Aorta (tissue), 5 donors: Measurements from ENCODE around the gene STT3B. TPM values are rescaled to one million over a fixed set of nuclear protein-coding genes. Genes with fewer than 3 reads are reported as not detected.

Experiments
- ATAC-seq: fragments of 200-7000 bp; cut with Tn5 transposase; one replicate; pipeline ENCODE4 v1.9.1; 2022; ENCODE audit warnings: moderate library complexity; ENCODE audit not compliant: low FRiP score
- DNase-seq, 2 donors: peaks; one replicate each; pipeline ENCODE4 v3.0.0-alpha.2; 2020
- H3K27ac ChIP-seq, 2 donors: one replicate each; pipeline ENCODE4 v1.5.1; 2013; ENCODE audit warnings: low read length in 2 of 2, mild to moderate bottlenecking in 2 of 2, moderate library complexity in 2 of 2, control low read depth in 1 of 2, inconsistent platforms in 1 of 2, low read depth in 1 of 2
- H3K27me3 ChIP-seq, 2 donors: one replicate each; pipeline ENCODE4 v1.6.1; 2013; ENCODE audit warnings: control low read depth in 1 of 2, low read length in 1 of 2, mild to moderate bottlenecking in 1 of 2, moderate library complexity in 1 of 2; ENCODE audit not compliant: insufficient read depth in 2 of 2, control insufficient read depth in 1 of 2
- H3K36me3 ChIP-seq, 2 donors: one replicate each; pipeline ENCODE4 v1.6.1; 2013; ENCODE audit warnings: control low read depth in 1 of 2, low read length in 1 of 2, mild to moderate bottlenecking in 1 of 2; ENCODE audit not compliant: insufficient read depth in 2 of 2, control insufficient read depth in 1 of 2
- H3K4me1 ChIP-seq, 2 donors: one replicate each; pipeline ENCODE4 v1.6.1; 2013; ENCODE audit warnings: low read length in 2 of 2, control low read depth in 1 of 2, mild to moderate bottlenecking in 1 of 2, moderate library complexity in 1 of 2; ENCODE audit not compliant: insufficient read depth in 2 of 2, control insufficient read depth in 1 of 2
- H3K4me3 ChIP-seq, 2 donors: one replicate each; pipeline ENCODE4 v1.5.1; 2013; ENCODE audit warnings: low read length in 2 of 2, control low read depth in 1 of 2, mild to moderate bottlenecking in 1 of 2
- H3K9me3 ChIP-seq: one replicate; pipeline ENCODE4 v1.6.1; 2013; ENCODE audit warnings: mild to moderate bottlenecking, low read length; ENCODE audit not compliant: control insufficient read depth
- WGBS, 2 donors: extraction: QIAGEN DNeasy Blood & Tissue Kit; methylation state at CpG; one replicate each; pipeline ENCODE4 v1.1.7; 2013; 5-methylcytosine and 5-hydroxymethylcytosine counted together
- intact Hi-C, 2 donors: fragments of 100-400 bp; cut with DNase I; formaldehyde crosslinking; loops; one replicate each; pipeline versions ENCODE4 v1.14.2 to v1.15.0; 2022
- polyA plus RNA-seq, 2 donors: library from polyadenylated mRNA; stranded (reverse); fragments of 200-250 nt; gene quantifications; one replicate each; pipeline ENCODE4 v1.2.3, GENCODE V29; 2013
- total RNA-seq, 2 donors: library from RNA; stranded (reverse); fragmentation: NEBNext Ultra II Directional; extraction: Animal tissue kit (Norgen Biotek cat#: 25700); gene quantifications; one replicate each; pipeline ENCODE4 v1.2.1, GENCODE V29; 2021
- donor health status: healthy with polysubstance abuse.
- donor health status: Bipolar disorder and iron deficiency.
- donor health status: DM: no; HTN: no; CAD: no.
- donor health status: DM: no; HTN: no; CAD: no.
- donor health status: DM: yes; HTN: yes; CAD: no.

The STT3B gene
- total and polyA plus RNA-seq, 4 donors, result 40.9 to 92.3 (median 76.1) TPM

- intact Hi-C loops, result loop anchor here in 1 of 2 donors (10.0 kb wide), 1 partner anchor 174 kb away; no protein-coding TSS in a partner anchor
- H3K9me3 ChIP-seq, result no peaks in the 10 kb centered on the region
- H3K27ac ChIP-seq, result no peak overlapping the region
- no peak overlapping the region for H3K4me3 ChIP-seq
- peaks cover 2 to 6% of the 10 kb centered on the region in 2 donors for H3K4me1 ChIP-seq
- H3K36me3 ChIP-seq, result no peaks in the 10 kb centered on the region
- ATAC-seq (no peak), DNase-seq (no peak)
- no peaks in the 10 kb centered on the region for H3K27me3 ChIP-seq
- WGBS, 2 donors, result 88 to 92% methylated on average over 2 of the region's 2 CpGs
Measured at GRCh38 chr3:31538801-31539200, 6.1 kb downstream of the STT3B start.

- 77 to 85% methylated on average over 1 of the region's 1 CpG for WGBS, 2 donors
- DNase-seq, result no peak
- Histone ChIP-seq H3K4me1 (peaks cover 2 to 6% of the 10 kb centered on the region in 2 donors), H3K9me3 (no peaks in the 10 kb centered on the region), H3K27me3 (no peaks in the 10 kb centered on the region), H3K4me3 (no peak overlapping the region), H3K36me3 (no peaks in the 10 kb centered on the region), H3K27ac (no peak overlapping the region)
- ATAC-seq, result no peak
- intact Hi-C loops, result loop anchor here in 1 of 2 donors (10.0 kb wide), 1 partner anchor 174 kb away; no protein-coding TSS in a partner anchor
Measured at GRCh38 chr3:31539275-31539674, 6.5 kb downstream of the STT3B start.

GRCh38 chr3:31541089-31541488 is 8.4 kb downstream of the STT3B start:
- Histone ChIP-seq H3K36me3 (no peaks in the 10 kb centered on the region), H3K27ac (no peak overlapping the region), H3K4me1 (peaks cover 2 to 4% of the 10 kb centered on the region in 2 donors), H3K9me3 (no peaks in the 10 kb centered on the region), H3K27me3 (no peaks in the 10 kb centered on the region), H3K4me3 (no peak overlapping the region)
- DNase-seq (no peak), ATAC-seq (no peak)
- intact Hi-C loops, result no loop called here
- 84 to 86% methylated on average over 2 of the region's 2 CpGs for WGBS, 2 donors

- no peaks in the 10 kb centered on the region for H3K9me3 ChIP-seq
- 83 to 92% methylated on average over 1 of the region's 1 CpG for WGBS, 2 donors
- no peak overlapping the region for H3K27ac ChIP-seq
- H3K4me1 ChIP-seq, result peaks cover under 1 to 9% of the 10 kb centered on the region in 2 donors
- H3K36me3 ChIP-seq, result no peaks in the 10 kb centered on the region
- DNase-seq (no peak), ATAC-seq (no peak)
- intact Hi-C loops, result no loop called here
- no peak overlapping the region for H3K4me3 ChIP-seq
- no peaks in the 10 kb centered on the region for H3K27me3 ChIP-seq
Measured at GRCh38 chr3:31542246-31542645, 9.5 kb downstream of the STT3B start.

GRCh38 chr3:31543375-31543774 is 10.7 kb downstream of the STT3B start:
- Histone ChIP-seq H3K27ac (no peak overlapping the region), H3K27me3 (no peaks in the 10 kb centered on the region), H3K4me3 (no peak overlapping the region), H3K9me3 (no peaks in the 10 kb centered on the region), H3K36me3 (no peaks in the 10 kb centered on the region), H3K4me1 (peaks cover 0 to 6% of the 10 kb centered on the region in 2 donors)
- intact Hi-C loops, result no loop called here
- ATAC-seq (no peak), DNase-seq (no peak)

- Histone ChIP-seq H3K9me3 (no peaks in the 10 kb centered on the region), H3K27me3 (no peaks in the 10 kb centered on the region), H3K27ac (no peak overlapping the region), H3K36me3 (no peaks in the 10 kb centered on the region), H3K4me1 (peaks cover 0 to 6% of the 10 kb centered on the region in 2 donors), H3K4me3 (no peak overlapping the region)
- intact Hi-C loops, result no loop called here
- 81 to 82% methylated on average over 9 of the region's 9 CpGs for WGBS, 2 donors
- ATAC-seq (peak; percentile 29), DNase-seq (no peak)
Measured at GRCh38 chr3:31544634-31545033, 11.9 kb downstream of the STT3B start.

- no peak overlapping the region for H3K4me3 ChIP-seq
- no peak for ATAC-seq
- peaks cover 0 to 6% of the 10 kb centered on the region in 2 donors for H3K4me1 ChIP-seq
- no peaks in the 10 kb centered on the region for H3K27me3 ChIP-seq
- no peak for DNase-seq
- no peaks in the 10 kb centered on the region for H3K36me3 ChIP-seq
- 85 to 88% methylated on average over 1 of the region's 1 CpG for WGBS, 2 donors
- intact Hi-C loops, result no loop called here
- H3K27ac ChIP-seq, result no peak overlapping the region
- no peaks in the 10 kb centered on the region for H3K9me3 ChIP-seq
Measured at GRCh38 chr3:31546162-31546561, 13.4 kb downstream of the STT3B start.

- intact Hi-C loops, result no loop called here
- Histone ChIP-seq H3K9me3 (no peaks in the 10 kb centered on the region), H3K4me1 (peaks cover 0 to 6% of the 10 kb centered on the region in 2 donors), H3K27ac (no peak overlapping the region), H3K4me3 (no peak overlapping the region), H3K27me3 (no peaks in the 10 kb centered on the region), H3K36me3 (no peaks in the 10 kb centered on the region)
- WGBS, 2 donors, result 49 to 56% methylated on average over 1 of the region's 1 CpG
- DNase-seq, result no peak
- no peak for ATAC-seq
Measured at GRCh38 chr3:31546725-31547124, 14.0 kb downstream of the STT3B start.

- Histone ChIP-seq H3K27ac (no peak overlapping the region), H3K4me1 (peaks cover 1 to 6% of the 10 kb centered on the region in 2 donors), H3K4me3 (no peak overlapping the region), H3K27me3 (no peaks in the 10 kb centered on the region), H3K9me3 (no peaks in the 10 kb centered on the region), H3K36me3 (no peaks in the 10 kb centered on the region)
- 1 to 2% methylated on average over 2 of the region's 2 CpGs for WGBS, 2 donors
- no peak for ATAC-seq
- intact Hi-C loops, result loop anchor here in 1 of 2 donors (5.0 kb wide), 1 partner anchor 217 kb away; no protein-coding TSS in a partner anchor
- no peak for DNase-seq
Measured at GRCh38 chr3:31550452-31551251, 17.9 kb downstream of the STT3B start.
